SK-N-SH treated with all-trans-retinoic acid at 6 μM for 48 hours (cell line): ENCODE results near the gene SLC2A11.

Source experiments
- ATAC-seq: fragments of 200-7000 bp; cut with Tn5 transposase; 3 replicates; pipeline ENCODE4 v1.9.1; 2020; ENCODE audit warnings: mild to moderate bottlenecking, moderate library complexity
- ARNTL ChIP-seq: fragments of 450-650 bp; formaldehyde crosslinking; IDR thresholded peaks from 2 replicates; pipeline ENCODE4 v1.5.0; 2020; ENCODE audit warnings: low read depth, mild to moderate bottlenecking, moderate library complexity, borderline replicate concordance
- BACH2 ChIP-seq: fragments of 250-450 bp; sonication (Bioruptor Pico); IDR thresholded peaks from 2 replicates; pipeline ENCODE4 v1.9.0; 2021; ENCODE audit warnings: mild to moderate bottlenecking, borderline replicate concordance
- CREB5 ChIP-seq: fragments of 250-450 bp; sonication (Bioruptor Pico); IDR thresholded peaks from 2 replicates; pipeline ENCODE4 v1.5.1; 2020; ENCODE audit warnings: low read depth, mild to moderate bottlenecking, moderate library complexity
- CSDC2 ChIP-seq: fragments of 250-450 bp; sonication (Bioruptor Pico); IDR thresholded peaks from 2 replicates; pipeline ENCODE4 v1.5.0; 2020; ENCODE audit warnings: mild to moderate bottlenecking, moderate library complexity
- GLIS3 ChIP-seq: fragments of 250-450 bp; sonication (Bioruptor Pico); IDR thresholded peaks from 2 replicates; pipeline ENCODE4 v1.5.0; 2020; ENCODE audit warnings: mild to moderate bottlenecking, moderate library complexity
- ISL1 ChIP-seq: fragments of 250-450 bp; sonication (Bioruptor Pico); IDR thresholded peaks from 2 replicates; pipeline ENCODE4 v2.1.2; 2022; ENCODE audit warnings: mild to moderate bottlenecking, moderate library complexity
- OSR1 ChIP-seq: fragments of 250-450 bp; sonication (Bioruptor Pico); IDR thresholded peaks from 2 replicates; pipeline ENCODE4 v1.8.0; 2022; ENCODE audit warnings: moderate library complexity, mild to moderate bottlenecking, inconsistent platforms
- PATZ1 ChIP-seq: fragments of 250-450 bp; sonication (Bioruptor Pico); IDR thresholded peaks from 2 replicates; pipeline ENCODE4 v1.8.0; 2020; ENCODE audit warnings: mild to moderate bottlenecking, moderate library complexity, borderline replicate concordance
- POU6F1 ChIP-seq: fragments of 250-450 bp; sonication (Bioruptor Pico); IDR thresholded peaks from 2 replicates; pipeline ENCODE4 v1.8.0; 2021; ENCODE audit warnings: low read depth, mild to moderate bottlenecking, moderate library complexity, borderline replicate concordance
- PPARA ChIP-seq: fragments of 250-450 bp; sonication (Bioruptor Pico); IDR thresholded peaks from 2 replicates; pipeline ENCODE4 v1.5.0; 2020; ENCODE audit warnings: mild to moderate bottlenecking, borderline replicate concordance
- RARB ChIP-seq: fragments of 250-450 bp; sonication (Bioruptor Pico); IDR thresholded peaks from 2 replicates; pipeline ENCODE4 v1.8.0; 2021; ENCODE audit warnings: mild to moderate bottlenecking, moderate library complexity
- SNAI2 ChIP-seq: fragments of 250-450 bp; sonication (Bioruptor Pico); IDR thresholded peaks from 2 replicates; pipeline ENCODE4 v1.5.0; 2020; ENCODE audit warnings: mild to moderate bottlenecking, moderate library complexity
- TCF4 ChIP-seq: fragments of 250-450 bp; sonication (Bioruptor Pico); IDR thresholded peaks from 2 replicates; pipeline ENCODE4 v1.8.0; 2021; ENCODE audit warnings: mild to moderate bottlenecking, moderate library complexity, borderline replicate concordance
- TOX ChIP-seq: fragments of 250-450 bp; sonication (Bioruptor Pico); IDR thresholded peaks from 2 replicates; pipeline ENCODE4 v1.8.0; 2021; ENCODE audit warnings: mild to moderate bottlenecking, moderate library complexity, borderline replicate concordance
- ZC3H10 ChIP-seq: fragments of 250-450 bp; sonication (Bioruptor Pico); IDR thresholded peaks from 2 replicates; pipeline ENCODE4 v1.5.1; 2021; ENCODE audit warnings: mild to moderate bottlenecking, moderate library complexity
- ZFP3 ChIP-seq: fragments of 250-450 bp; sonication (Bioruptor Pico); IDR thresholded peaks from 2 replicates; pipeline ENCODE4 v1.5.0; 2020; ENCODE audit warnings: mild to moderate bottlenecking, moderate library complexity
- ZFP30 ChIP-seq: fragments of 450-650 bp; formaldehyde crosslinking; IDR thresholded peaks from 2 replicates; pipeline ENCODE4 v1.5.0; 2022; ENCODE audit warnings: mild to moderate bottlenecking, moderate library complexity
- ZNF565 ChIP-seq: fragments of 450-650 bp; formaldehyde crosslinking; conservative IDR thresholded peaks from 2 replicates; pipeline ENCODE4 v1.5.0; 2020; ENCODE audit warnings: low read depth, mild to moderate bottlenecking, moderate library complexity
- ZNF70 ChIP-seq: fragments of 450-650 bp; formaldehyde crosslinking; IDR thresholded peaks from 2 replicates; pipeline ENCODE4 v1.5.0; 2020; ENCODE audit warnings: mild to moderate bottlenecking, moderate library complexity
- TF ChIP-seq, protein P1 (sequence below): fragments of 250-450 bp; sonication (Bioruptor Pico); IDR thresholded peaks from 2 replicates; pipeline ENCODE4 v1.5.1; 2021; ENCODE audit warnings: mild to moderate bottlenecking, moderate library complexity
- TF ChIP-seq, protein P2 (sequence below): fragments of 250-450 bp; sonication (Bioruptor Pico); IDR thresholded peaks from 2 replicates; pipeline ENCODE4 v1.5.0; 2020; ENCODE audit warnings: mild to moderate bottlenecking, moderate library complexity

SLC2A11 gene

DNA sequence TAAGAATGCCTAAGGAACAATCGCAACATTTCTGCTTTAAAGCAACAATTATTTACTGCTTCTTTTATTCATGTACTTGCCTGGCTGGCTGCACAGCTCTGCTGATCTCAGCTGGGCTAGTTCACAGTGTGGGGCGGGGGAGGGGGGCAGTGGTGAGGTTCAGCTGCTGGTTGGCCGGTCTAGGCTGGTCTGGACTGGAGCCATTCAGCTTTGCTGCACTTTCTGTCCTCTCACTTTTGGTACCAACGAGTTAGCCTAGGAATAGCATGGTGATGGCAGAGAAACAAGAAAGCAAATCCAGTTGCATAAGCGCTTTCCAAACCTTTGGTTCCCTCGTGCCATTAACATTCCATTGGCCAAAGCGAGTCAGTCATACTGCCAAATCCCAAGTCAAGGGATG is 20.5 kb downstream of the SLC2A11 start (continued):
- TF ChIP-seq, protein P1, sequence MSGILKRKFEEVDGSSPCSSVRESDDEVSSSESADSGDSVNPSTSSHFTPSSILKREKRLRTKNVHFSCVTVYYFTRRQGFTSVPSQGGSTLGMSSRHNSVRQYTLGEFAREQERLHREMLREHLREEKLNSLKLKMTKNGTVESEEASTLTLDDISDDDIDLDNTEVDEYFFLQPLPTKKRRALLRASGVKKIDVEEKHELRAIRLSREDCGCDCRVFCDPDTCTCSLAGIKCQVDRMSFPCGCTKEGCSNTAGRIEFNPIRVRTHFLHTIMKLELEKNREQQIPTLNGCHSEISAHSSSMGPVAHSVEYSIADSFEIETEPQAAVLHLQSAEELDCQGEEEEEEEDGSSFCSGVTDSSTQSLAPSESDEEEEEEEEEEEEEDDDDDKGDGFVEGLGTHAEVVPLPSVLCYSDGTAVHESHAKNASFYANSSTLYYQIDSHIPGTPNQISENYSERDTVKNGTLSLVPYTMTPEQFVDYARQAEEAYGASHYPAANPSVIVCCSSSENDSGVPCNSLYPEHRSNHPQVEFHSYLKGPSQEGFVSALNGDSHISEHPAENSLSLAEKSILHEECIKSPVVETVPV (CRISPR knock-in tag) = no peak
- TF ChIP-seq ZFP3 (no peak), ISL1 (CRISPR knock-in tag) (no peak), CREB5 (CRISPR knock-in tag) (no peak)

DNA sequence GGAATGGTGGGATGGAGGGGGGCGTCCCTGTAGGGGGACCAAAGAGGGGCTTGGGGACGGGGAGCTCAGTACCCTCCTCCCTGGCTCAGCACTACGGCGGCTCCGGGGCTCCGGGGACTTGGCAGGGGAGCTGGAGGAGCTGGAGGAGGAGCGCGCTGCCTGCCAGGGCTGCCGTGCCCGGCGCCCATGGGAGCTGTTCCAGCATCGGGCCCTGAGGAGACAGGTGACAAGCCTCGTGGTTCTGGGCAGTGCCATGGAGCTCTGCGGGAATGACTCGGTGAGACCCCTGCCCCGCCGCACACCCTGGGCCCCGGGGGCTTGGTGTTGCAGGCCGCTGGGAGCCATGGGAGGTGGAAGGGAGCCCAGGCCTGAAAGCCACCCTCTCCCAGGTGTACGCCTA is 24.7 kb downstream of the SLC2A11 start:
- ATAC-seq = no peak
- TF ChIP-seq ZC3H10 (CRISPR knock-in tag) = no peak
- no peak for TF ChIP-seq PATZ1
- no peak for TF ChIP-seq ZNF70 (CRISPR knock-in tag)
- no peak for TF ChIP-seq RARB (CRISPR knock-in tag)
- no peak for TF ChIP-seq POU6F1 (CRISPR knock-in tag)
- TF ChIP-seq BACH2 (CRISPR knock-in tag) = no peak
- TF ChIP-seq OSR1 = no peak
- no peak for TF ChIP-seq TCF4 (CRISPR knock-in tag)
- TF ChIP-seq, protein P2, sequence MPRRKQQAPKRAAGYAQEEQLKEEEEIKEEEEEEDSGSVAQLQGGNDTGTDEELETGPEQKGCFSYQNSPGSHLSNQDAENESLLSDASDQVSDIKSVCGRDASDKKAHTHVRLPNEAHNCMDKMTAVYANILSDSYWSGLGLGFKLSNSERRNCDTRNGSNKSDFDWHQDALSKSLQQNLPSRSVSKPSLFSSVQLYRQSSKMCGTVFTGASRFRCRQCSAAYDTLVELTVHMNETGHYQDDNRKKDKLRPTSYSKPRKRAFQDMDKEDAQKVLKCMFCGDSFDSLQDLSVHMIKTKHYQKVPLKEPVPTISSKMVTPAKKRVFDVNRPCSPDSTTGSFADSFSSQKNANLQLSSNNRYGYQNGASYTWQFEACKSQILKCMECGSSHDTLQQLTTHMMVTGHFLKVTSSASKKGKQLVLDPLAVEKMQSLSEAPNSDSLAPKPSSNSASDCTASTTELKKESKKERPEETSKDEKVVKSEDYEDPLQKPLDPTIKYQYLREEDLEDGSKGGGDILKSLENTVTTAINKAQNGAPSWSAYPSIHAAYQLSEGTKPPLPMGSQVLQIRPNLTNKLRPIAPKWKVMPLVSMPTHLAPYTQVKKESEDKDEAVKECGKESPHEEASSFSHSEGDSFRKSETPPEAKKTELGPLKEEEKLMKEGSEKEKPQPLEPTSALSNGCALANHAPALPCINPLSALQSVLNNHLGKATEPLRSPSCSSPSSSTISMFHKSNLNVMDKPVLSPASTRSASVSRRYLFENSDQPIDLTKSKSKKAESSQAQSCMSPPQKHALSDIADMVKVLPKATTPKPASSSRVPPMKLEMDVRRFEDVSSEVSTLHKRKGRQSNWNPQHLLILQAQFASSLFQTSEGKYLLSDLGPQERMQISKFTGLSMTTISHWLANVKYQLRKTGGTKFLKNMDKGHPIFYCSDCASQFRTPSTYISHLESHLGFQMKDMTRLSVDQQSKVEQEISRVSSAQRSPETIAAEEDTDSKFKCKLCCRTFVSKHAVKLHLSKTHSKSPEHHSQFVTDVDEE (CRISPR knock-in tag) = no peak
- no peak for TF ChIP-seq TOX
- TF ChIP-seq ARNTL (CRISPR knock-in tag) = no peak
- TF ChIP-seq CREB5 (CRISPR knock-in tag) = no peak
- no peak for TF ChIP-seq ISL1 (CRISPR knock-in tag)
- no peak for TF ChIP-seq ZFP30 (CRISPR knock-in tag)
- TF ChIP-seq, all 23 proteins: peak for 0

DNA sequence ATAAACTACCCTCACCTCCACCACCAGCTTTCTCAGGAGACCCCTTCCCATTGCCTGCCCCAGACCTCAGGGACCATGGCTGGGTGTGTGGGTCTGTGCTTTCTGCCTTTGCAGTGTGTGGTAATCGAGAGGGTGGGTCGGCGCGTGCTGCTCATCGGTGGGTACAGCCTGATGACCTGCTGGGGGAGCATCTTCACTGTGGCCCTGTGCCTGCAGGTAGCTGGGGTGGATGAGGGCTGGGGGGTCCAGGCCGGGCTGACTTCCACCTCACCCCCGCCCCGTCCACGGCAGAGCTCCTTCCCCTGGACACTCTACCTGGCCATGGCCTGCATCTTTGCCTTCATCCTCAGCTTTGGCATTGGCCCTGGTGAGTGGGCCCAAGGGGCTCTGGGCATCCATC is 26.0 kb downstream of the SLC2A11 start:
- no peak for ATAC-seq
- TF ChIP-seq GLIS3 (CRISPR knock-in tag) (no peak), ZC3H10 (CRISPR knock-in tag) (no peak), ISL1 (CRISPR knock-in tag) (no peak), CSDC2 (CRISPR knock-in tag) (no peak), TOX (no peak), ZNF70 (CRISPR knock-in tag) (no peak), BACH2 (CRISPR knock-in tag) (no peak), CREB5 (CRISPR knock-in tag) (no peak), ZNF565 (CRISPR knock-in tag) (no peak), PPARA (CRISPR knock-in tag) (no peak), SNAI2 (no peak)
- TF ChIP-seq, protein P1 (CRISPR knock-in tag) = no peak
- TF ChIP-seq, protein P2 (CRISPR knock-in tag) = no peak
